NCI-H1417 treated with DMSO at 0.1 percent for 48 hours (cell line): Measurements from ENCODE around the gene KCNAB1.
"Not testable (repeated sequence)": the region's sequence is repeated elsewhere in the genome, so short reads cannot be mapped to it uniquely, and the experiment has no call there.

Experiments used
- DNase-seq: peaks from one replicate; lab custom pipeline; 2025; lab: John Stamatoyannopoulos, UW

Gene KCNAB1

GRCh38 chr3:156271995-156272719 lies 151.8 kb downstream of the KCNAB1 start:
- no peak for DNase-seq

DNA sequence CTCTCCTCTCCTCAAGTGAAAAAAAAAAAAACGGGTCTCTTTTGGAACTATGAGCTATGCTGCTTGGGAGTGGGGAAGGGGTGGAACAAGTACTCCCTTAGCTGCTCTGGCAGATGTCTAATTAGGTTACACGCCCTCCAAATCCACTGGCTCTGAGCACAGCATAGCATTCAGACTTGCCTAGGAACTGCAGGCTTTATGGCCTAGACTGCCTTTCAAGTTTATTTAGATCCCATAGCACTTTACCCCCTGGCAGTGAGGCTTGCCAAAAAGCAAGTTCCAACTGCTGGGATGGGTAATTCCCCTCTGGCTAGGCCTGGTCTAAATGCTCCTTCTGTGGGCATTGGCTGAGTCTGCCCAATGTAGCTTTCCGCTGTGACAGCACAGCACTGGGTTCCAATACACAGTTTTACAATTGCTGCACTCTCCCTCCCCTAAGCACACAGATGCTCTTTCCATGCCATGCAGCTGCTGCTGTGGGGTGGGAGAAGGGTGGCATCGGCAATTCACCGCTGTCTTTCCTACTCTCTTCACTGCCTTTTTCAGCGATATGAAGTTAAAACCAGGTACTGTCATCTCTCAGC lies 152.8 kb downstream of the KCNAB1 start:
- no peak for DNase-seq

DNA sequence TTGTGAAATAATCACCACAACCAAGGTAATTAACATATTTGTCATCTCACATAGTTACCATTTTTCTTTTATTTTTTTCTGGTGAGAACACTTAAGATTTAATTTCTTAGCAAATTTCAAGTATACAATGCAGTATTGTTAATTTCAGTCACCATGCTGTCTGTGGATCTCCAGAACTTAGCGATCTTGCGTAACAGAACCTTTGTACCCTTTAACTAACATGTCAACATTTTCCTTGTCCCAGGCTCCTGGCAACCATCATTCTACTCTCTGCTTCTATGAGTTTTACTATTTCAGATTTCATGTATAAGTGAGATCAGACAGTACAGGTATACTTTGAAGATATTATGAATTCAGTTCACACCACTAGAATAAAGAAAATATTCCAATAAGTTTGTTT lies 154.4 kb downstream of the KCNAB1 start:
- DNase-seq: no peak

DNA sequence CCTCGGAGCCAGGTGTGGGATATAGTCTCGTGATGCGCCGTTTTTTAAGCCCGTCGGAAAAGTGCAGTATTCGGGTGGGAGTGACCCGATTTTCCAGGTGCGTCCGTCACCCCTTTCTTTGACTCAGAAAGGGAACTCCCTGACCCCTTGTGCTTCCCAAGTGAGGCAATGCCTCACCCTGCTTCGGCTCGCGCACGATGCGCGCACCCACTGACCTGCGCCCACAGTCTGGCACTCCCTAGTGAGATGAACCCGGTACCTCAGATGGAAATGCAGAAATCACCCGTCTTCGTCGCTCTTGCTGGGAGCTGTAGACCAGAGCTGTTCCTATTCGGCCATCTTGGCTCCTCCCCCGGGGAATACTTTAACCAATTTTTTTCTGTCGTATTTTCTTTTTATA lies 164.3 kb downstream of the KCNAB1 start:
- DNase-seq: not testable (repeated sequence)

DNA sequence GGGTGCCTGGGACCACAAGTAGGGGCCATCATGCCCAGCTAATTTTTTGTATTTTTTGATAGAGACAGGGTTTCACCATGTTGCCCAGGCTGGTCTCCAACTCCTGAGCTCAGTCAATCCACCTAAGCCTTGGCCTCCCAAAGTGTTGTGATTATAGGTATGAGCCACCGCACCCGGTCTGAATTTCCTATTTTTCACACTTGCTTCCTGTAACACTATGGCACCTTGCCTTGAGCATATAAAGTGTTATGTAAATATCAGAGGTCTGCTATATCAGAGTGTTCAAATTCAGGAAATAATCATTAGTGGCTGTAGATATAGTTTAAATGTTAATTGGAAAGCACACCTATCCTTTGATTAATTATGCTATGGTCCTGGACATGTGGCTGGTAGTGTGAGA lies 165.2 kb downstream of the KCNAB1 start:
- no peak for DNase-seq

DNA sequence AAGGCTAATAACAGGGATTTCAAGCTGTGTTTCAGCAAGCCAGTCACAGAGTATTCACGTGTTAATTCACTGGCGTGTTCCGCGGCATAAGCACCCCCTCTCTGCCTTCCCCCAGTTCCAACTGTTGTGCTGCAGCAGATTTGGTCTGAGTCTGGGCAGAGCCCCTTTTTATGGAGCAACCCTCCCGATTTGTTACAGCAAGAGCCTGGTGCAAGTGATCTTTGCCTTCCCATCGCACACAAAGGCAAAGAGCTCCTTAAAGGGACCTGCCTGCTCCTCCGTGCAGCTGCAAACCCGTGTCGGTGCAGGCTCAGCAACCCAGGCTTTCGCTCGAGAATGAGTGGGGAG lies 170.5 kb downstream of the KCNAB1 start:
- DNase-seq: no peak

DNA sequence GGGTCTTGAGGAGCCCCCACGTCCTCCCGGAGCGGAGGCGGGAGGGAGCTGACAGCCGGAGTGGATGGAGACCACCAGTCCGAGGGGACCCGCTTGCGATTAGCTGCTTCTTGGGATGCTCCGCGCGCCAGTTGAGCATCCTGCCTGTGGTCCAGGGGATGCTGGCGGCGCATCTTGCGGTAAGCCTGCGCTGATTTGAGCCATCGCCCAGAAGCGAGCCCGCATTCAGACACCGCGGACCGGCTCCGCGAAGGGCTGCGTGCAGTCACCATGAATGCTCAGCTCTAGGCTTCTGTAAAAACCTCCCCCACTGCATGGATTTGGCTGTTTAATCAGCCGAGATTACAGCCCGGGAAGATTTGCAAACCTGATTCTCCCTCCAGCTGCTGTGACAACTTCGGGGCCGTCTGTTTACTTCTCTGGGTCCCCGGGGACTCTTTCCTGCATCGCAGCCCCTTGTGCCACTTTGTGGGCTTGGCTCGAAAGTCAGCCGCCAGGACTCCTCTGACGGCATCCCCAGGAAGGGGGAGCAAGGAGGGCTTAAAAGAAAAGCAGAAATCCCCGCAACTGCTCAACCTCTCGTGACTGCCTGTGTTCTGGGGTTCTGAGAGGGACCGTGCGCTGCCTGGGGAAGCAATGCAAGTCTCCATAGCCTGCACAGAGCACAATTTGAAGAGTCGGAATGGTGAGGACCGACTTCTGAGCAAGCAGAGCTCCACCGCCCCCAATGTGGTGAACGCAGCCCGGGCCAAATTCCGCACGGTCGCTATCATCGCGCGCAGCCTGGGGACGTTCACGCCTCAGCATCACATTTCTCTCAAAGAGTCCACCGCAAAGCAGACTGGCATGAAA lies 171.1 kb downstream of the KCNAB1 start:
- DNase-seq: no peak

DNA sequence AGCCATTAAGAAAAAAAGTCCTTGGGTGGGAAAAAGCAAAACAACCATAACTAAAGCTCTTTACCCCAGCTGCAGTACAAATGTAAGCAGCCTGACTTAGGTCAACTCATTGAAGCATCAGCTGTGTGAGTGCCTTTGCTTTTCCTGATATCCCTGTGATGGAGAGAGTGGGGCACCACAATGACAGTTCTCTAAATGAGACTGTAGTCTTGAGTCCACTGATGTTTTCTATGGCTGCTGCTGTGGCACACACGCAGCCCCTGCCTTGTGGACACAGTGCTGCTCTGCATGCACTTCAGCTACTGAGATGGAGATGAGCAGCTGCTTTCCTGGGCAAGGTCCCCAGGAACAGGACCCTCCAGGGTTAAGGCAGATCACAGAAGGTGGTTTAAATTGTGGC lies 173.2 kb downstream of the KCNAB1 start:
- no peak for DNase-seq

- DNase-seq: no peak
Observed at GRCh38 chr3:156297582-156297981, 177.2 kb downstream of the KCNAB1 start.

DNA sequence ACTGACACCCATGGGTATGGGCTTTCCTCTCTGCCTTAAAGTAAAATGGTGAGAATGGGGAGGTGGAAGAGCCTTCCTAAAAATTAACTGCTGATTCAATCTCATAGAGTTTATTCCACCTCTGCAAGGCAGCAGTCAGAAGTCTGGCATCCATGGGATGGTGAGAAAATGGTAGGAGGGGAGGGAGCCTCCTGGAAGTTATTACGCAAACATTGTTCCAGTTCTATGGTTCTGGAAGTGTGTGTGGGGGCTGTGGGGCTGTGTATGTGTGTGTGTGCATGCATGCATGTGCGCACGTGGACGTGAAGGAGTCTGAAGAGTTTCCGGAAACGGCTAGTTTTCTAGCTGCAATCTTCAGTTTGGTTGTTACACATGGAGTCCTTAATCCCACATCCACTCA lies 177.6 kb downstream of the KCNAB1 start:
- DNase-seq: no peak

GRCh38 chr3:156298938-156299337 lies 178.6 kb downstream of the KCNAB1 start:
- no peak for DNase-seq

GRCh38 chr3:156299569-156299968 lies 179.2 kb downstream of the KCNAB1 start:
- DNase-seq: no peak

DNA sequence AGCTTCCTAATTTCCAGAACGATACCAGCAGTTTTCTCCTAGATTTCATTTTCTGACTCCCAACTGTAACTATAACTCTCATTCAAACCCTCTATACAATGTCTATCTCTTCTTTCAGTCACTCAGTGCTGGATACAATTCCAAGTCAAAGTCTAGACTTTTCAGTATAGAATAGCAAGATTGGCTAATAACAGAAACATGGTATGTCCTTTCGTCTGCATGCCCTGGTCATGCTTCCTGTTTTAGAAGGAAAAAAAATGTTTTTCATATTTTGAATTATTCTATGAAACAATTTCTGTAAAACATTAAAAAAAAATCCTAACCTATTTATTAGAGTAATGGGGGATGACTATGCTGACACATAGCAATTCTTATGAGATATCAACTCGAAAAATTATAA lies 180.0 kb downstream of the KCNAB1 start:
- DNase-seq: no peak

DNA sequence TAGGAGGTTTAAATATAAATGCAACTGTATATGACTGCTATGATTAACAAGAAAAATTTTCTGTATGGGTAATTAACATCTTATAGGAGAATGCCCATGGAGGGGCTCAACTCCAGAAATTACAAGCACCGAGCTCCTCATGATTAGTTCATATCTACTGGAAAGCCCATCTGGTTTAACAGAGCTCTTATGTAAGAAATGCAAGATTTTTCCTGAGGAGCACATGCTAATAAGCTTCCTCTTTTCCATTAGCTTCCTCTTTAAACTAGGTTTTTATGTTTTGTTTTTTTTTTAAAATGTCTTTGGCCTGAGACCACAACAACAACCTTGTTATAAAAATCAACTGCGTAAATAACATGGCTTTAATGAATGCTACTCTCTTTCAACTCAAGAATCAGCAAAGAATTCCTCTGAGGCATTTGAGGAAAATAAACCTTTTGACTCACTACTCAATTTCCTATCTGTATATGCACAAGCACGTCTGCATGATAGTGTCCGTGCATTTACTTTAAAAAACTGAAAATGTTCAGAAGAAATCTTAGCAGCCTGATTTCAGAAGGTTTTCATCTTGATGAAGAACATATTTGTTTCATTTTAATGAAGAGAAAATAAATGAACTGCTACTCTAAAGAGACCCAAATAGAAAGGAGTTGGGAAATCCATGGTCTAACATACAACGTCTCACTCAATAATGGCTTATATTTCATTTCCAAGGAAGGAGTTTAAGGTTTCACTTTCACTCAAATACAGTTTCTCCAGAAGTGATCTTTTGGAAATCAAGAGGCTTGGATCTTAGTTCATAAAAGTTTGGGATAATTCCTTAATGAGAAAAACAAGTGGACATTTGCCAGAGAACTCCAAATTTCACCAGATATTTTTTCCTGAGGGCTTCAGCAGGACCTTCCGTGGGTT lies 180.8 kb downstream of the KCNAB1 start:
- DNase-seq: no peak

GRCh38 chr3:156303001-156303707 lies 182.8 kb downstream of the KCNAB1 start:
- DNase-seq: no peak

- no peak for DNase-seq
Observed at GRCh38 chr3:156304406-156304805, 184.0 kb downstream of the KCNAB1 start.

GRCh38 chr3:156305672-156306071 lies 185.3 kb downstream of the KCNAB1 start:
- no peak for DNase-seq

DNA sequence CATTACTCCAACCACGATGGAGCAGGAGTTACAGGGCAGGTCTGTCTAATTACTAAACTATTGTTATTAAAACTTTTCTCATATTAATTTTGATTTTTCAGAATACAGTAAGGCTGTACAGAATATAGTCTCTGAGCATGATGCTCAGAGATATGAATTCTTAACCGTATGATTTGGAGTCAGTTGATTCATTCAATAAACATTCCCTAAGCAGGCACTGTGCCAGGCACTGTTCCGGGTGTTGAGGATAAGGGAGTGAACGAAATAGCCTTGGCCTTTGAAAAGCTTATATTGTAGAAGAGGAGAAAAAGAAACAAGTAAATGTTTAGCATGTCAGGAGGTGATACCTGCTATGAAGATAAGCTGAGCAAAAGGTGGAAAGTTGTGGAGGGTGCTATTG lies 187.3 kb downstream of the KCNAB1 start:
- DNase-seq: no peak

GRCh38 chr3:156311431-156311830 lies 191.1 kb downstream of the KCNAB1 start:
- DNase-seq: no peak

DNA sequence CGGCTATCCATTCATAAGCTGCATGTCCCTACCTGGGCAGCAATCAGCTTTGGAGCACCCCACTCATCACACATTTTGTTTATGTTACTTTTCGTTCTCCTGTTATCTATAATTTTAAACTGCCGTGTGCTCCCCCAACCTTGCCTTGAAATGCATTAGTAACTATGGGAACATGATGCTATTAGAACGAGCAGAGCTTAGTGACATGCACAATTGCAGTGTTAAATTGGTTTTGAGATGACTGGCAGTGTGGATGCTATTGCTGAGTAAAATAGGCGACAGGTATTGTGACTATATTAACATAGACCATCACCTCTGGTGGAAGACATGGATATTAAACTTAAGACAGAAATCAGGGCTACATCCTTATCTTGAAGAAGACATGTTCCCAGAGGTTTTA lies 191.6 kb downstream of the KCNAB1 start:
- no peak for DNase-seq

DNA sequence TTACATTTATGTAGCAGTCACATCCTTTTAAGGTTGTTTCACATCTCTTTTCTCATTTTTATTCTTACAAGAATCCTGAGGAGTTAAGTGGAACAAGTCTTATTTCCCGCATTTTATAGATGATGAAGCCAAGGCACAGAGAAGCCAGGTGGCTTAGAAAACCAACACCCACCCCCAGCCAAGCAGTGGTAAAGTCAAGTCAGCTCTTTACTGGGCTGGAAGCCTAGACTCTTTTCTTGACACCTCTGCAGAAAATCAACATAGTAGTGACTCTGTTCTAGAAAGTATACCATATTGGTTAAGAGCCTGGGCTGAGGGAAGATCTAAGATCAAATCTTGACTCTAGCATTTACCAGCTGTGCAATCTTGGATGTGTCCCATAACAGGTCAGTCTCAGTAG lies 195.7 kb downstream of the KCNAB1 start:
- DNase-seq: no peak
